ENCODE data around the gene ASB6. TPM values are rescaled to one million over a fixed set of nuclear protein-coding genes. Genes with fewer than 3 reads are reported as not detected.

Gene ASB6
- total RNA-seq, 5 donors from 2014 or later (not counting 1 experiment from before 2014, with no cell fraction given): 28.3 to 35.2 (median 30.8) TPM

GRCh38 chr9:129610213-129610472 lies 31.8 kb downstream of the ASB6 start:
- peaks cover 25 to 37% (median 32%) of the 10 kb centered on the region in 3 donors for H3K4me1 Mint-ChIP-seq
- H3K4me3 Mint-ChIP-seq: peak overlapping the region; percentile 56 to 93 (median 71)
- WGBS (ENCODE audit: insufficient coverage): 0% methylated on average over 12 of the region's 24 CpGs
- DNase-seq (peak in 3 of 35 experiments; percentile 16 to 42 (median 40)), ATAC-seq (replicated peaks in 1 of 4) (peak; percentile 23 to 30 (median 26))
- ChIA-PET POLR2A (no interaction called here), CTCF (no interaction called here)
- no peaks in the 10 kb centered on the region for H3K9me3 Mint-ChIP-seq
- H3K27me3 Mint-ChIP-seq: no peaks in the 10 kb centered on the region
- H3K27me3 ChIP-seq (replicated peaks in 1 of 2; ENCODE audit: control insufficient read depth in 2 of 2, extremely low read depth in 1 of 2, insufficient read depth in 2 of 2, low read length in 1 of 2): peaks cover 0 to 36% of the 10 kb centered on the region in 2 experiments
- H3K27ac Mint-ChIP-seq: no peak overlapping the region
- H3K4me1 ChIP-seq (ENCODE audit: control insufficient read depth in 1 of 2, extremely low read depth in 1 of 2, insufficient read depth in 2 of 2, low read length in 2 of 2): peaks cover 10 to 47% of the 10 kb centered on the region in 2 experiments
- no peak overlapping the region for H3K27ac ChIP-seq (ENCODE audit: low read length)
- H3K4me3 ChIP-seq (ENCODE audit: control insufficient read depth in 1 of 2, extremely low read depth in 1 of 2, low read length in 1 of 2): peak overlapping the region; percentile 48 to 71
- no peaks in the 10 kb centered on the region for H3K36me3 Mint-ChIP-seq
- H3K36me3 ChIP-seq (ENCODE audit: control insufficient read depth in 2 of 2, extremely low read depth in 1 of 2, insufficient read depth in 1 of 2, low read length in 1 of 2): no peaks in the 10 kb centered on the region
- H3K9me3 ChIP-seq: no peaks in the 10 kb centered on the region

- CTCF ChIA-PET: interaction anchor here (0.6 to 1.8 kb wide), 6 partner anchors 15 to 469 kb away, joined by 3 to 8 read pairs (median 4); partner anchors contain the start of genes IER5L (in 1 of the 2) and NTMT1 (in 1 of the 2)
- DNase-seq (peak; percentile 26 to 78 (median 59)), ATAC-seq (replicated peaks in 1 of 4) (peak; percentile 67 to 78 (median 72))
- POLR2A ChIA-PET: interaction anchor here in 1 of 2 donors (0.5 kb wide), 1 partner anchor 425 kb away, joined by 3 read pairs; no protein-coding TSS in a partner anchor
- peak overlapping the region in 1 of 2 donors; percentile 34 for H3K4me3 ChIP-seq (ENCODE audit: control insufficient read depth in 1 of 2, extremely low read depth in 1 of 2, low read length in 1 of 2)
- Mint-ChIP-seq H3K9me3 (no peaks in the 10 kb centered on the region), H3K27me3 (no peaks in the 10 kb centered on the region), H3K4me3 (peak overlapping the region; percentile 88 to 93 (median 91)), H3K36me3 (no peaks in the 10 kb centered on the region), H3K4me1 (peaks cover 28 to 41% (median 36%) of the 10 kb centered on the region in 3 donors), H3K27ac (peak overlapping the region; percentile 94 to 95)
- H3K36me3 ChIP-seq (ENCODE audit: control insufficient read depth in 2 of 2, extremely low read depth in 1 of 2, insufficient read depth in 1 of 2, low read length in 1 of 2): no peaks in the 10 kb centered on the region
- H3K27me3 ChIP-seq (replicated peaks in 1 of 2; ENCODE audit: control insufficient read depth in 2 of 2, extremely low read depth in 1 of 2, insufficient read depth in 2 of 2, low read length in 1 of 2): peaks cover 0 to 32% of the 10 kb centered on the region in 2 experiments
- H3K27ac ChIP-seq (ENCODE audit: low read length): peak overlapping the region; percentile 66
- no peaks in the 10 kb centered on the region for H3K9me3 ChIP-seq
- WGBS (ENCODE audit: insufficient coverage): 13% methylated on average over 17 of the region's 30 CpGs
- H3K4me1 ChIP-seq (ENCODE audit: control insufficient read depth in 1 of 2, extremely low read depth in 1 of 2, insufficient read depth in 2 of 2, low read length in 2 of 2): peaks cover 10 to 51% of the 10 kb centered on the region in 2 experiments
Observed at GRCh38 chr9:129609486-129610212, 32.3 kb downstream of the ASB6 start.

GRCh38 chr9:129608561-129609481 lies 33.1 kb downstream of the ASB6 start:
- no peak overlapping the region for H3K4me3 ChIP-seq (ENCODE audit: control insufficient read depth in 1 of 2, extremely low read depth in 1 of 2, low read length in 1 of 2)
- peak overlapping the region; percentile 76 to 78 for H3K27ac Mint-ChIP-seq
- ChIA-PET POLR2A (interaction anchor here in 1 of 2 donors (0.5 to 0.7 kb wide), 3 partner anchors 114 to 1021 kb away, joined by 3 read pairs; no protein-coding TSS in a partner anchor), CTCF (interaction anchor here (0.6 to 1.8 kb wide), 7 partner anchors 16 to 468 kb away, joined by 3 to 8 read pairs (median 4); partner anchors contain the start of genes IER5L (in 1 of the 2) and NTMT1 (in 1 of the 2))
- no peak overlapping the region for H3K27ac ChIP-seq (ENCODE audit: low read length)
- peaks cover 31 to 45% (median 40%) of the 10 kb centered on the region in 3 donors for H3K4me1 Mint-ChIP-seq
- H3K9me3 ChIP-seq: no peaks in the 10 kb centered on the region
- peaks cover 0 to 28% of the 10 kb centered on the region in 2 experiments for H3K27me3 ChIP-seq (replicated peaks in 1 of 2; ENCODE audit: control insufficient read depth in 2 of 2, extremely low read depth in 1 of 2, insufficient read depth in 2 of 2, low read length in 1 of 2)
- H3K4me3 Mint-ChIP-seq: peak overlapping the region; percentile 28 to 93 (median 47)
- H3K36me3 ChIP-seq (ENCODE audit: control insufficient read depth in 2 of 2, extremely low read depth in 1 of 2, insufficient read depth in 1 of 2, low read length in 1 of 2): no peaks in the 10 kb centered on the region
- no peaks in the 10 kb centered on the region for H3K27me3 Mint-ChIP-seq
- peaks cover 14 to 58% of the 10 kb centered on the region in 2 experiments for H3K4me1 ChIP-seq (ENCODE audit: control insufficient read depth in 1 of 2, extremely low read depth in 1 of 2, insufficient read depth in 2 of 2, low read length in 2 of 2)
- WGBS (ENCODE audit: insufficient coverage): 89% methylated on average over 18 of the region's 27 CpGs
- DNase-seq (no peak), ATAC-seq (replicated peaks in 1 of 4) (no peak)
- H3K36me3 Mint-ChIP-seq: no peaks in the 10 kb centered on the region
- H3K9me3 Mint-ChIP-seq: no peaks in the 10 kb centered on the region

GRCh38 chr9:129607027-129607387 lies 34.9 kb downstream of the ASB6 start:
- peaks cover 21 to 65% of the 10 kb centered on the region in 2 experiments for H3K4me1 ChIP-seq (ENCODE audit: control insufficient read depth in 1 of 2, extremely low read depth in 1 of 2, insufficient read depth in 2 of 2, low read length in 2 of 2)
- POLR2A ChIA-PET: no interaction called here

GRCh38 chr9:129606161-129607026 lies 35.6 kb downstream of the ASB6 start:
- Mint-ChIP-seq H3K36me3 (no peaks in the 10 kb centered on the region), H3K9me3 (no peaks in the 10 kb centered on the region), H3K27ac (peak overlapping the region in 1 of 2 donors; percentile 48), H3K4me3 (no peak overlapping the region), H3K27me3 (no peaks in the 10 kb centered on the region), H3K4me1 (peaks cover 42 to 55% (median 44%) of the 10 kb centered on the region in 3 donors)
- ChIA-PET POLR2A (interaction anchor here in 1 of 2 donors (0.5 kb wide), 1 partner anchor 385 kb away, joined by 4 read pairs; no protein-coding TSS in a partner anchor), CTCF (interaction anchor here (0.6 to 1.5 kb wide), 3 partner anchors 10 to 475 kb away, joined by 3 to 5 read pairs (median 3); no protein-coding TSS in a partner anchor)
- H3K36me3 ChIP-seq (ENCODE audit: control insufficient read depth in 2 of 2, extremely low read depth in 1 of 2, insufficient read depth in 1 of 2, low read length in 1 of 2): no peaks in the 10 kb centered on the region
- peaks cover 21 to 65% of the 10 kb centered on the region in 2 experiments for H3K4me1 ChIP-seq (ENCODE audit: control insufficient read depth in 1 of 2, extremely low read depth in 1 of 2, insufficient read depth in 2 of 2, low read length in 2 of 2)
- no peak overlapping the region for H3K4me3 ChIP-seq (ENCODE audit: control insufficient read depth in 1 of 2, extremely low read depth in 1 of 2, low read length in 1 of 2)
- no peaks in the 10 kb centered on the region for H3K9me3 ChIP-seq
- H3K27me3 ChIP-seq (replicated peaks in 1 of 2; ENCODE audit: control insufficient read depth in 2 of 2, extremely low read depth in 1 of 2, insufficient read depth in 2 of 2, low read length in 1 of 2): peaks cover 0 to 13% of the 10 kb centered on the region in 2 experiments
- peak overlapping the region; percentile 10 for H3K27ac ChIP-seq (ENCODE audit: low read length)
- ATAC-seq (replicated peaks in 1 of 4) (no peak), DNase-seq (no peak)
- 95% methylated on average over 13 of the region's 15 CpGs for WGBS (ENCODE audit: insufficient coverage)

More at GRCh38 chr9:129607027-129607387, 34.9 kb downstream of the ASB6 start:
- WGBS (ENCODE audit: insufficient coverage): 86% methylated on average over 4 of the region's 6 CpGs
- no peaks in the 10 kb centered on the region for H3K9me3 ChIP-seq
- Mint-ChIP-seq H3K36me3 (no peaks in the 10 kb centered on the region), H3K9me3 (no peaks in the 10 kb centered on the region), H3K4me3 (peak overlapping the region in 1 of 3 donors; percentile 19), H3K27ac (peak overlapping the region; percentile 76 to 82), H3K27me3 (no peaks in the 10 kb centered on the region), H3K4me1 (peaks cover 42 to 55% (median 44%) of the 10 kb centered on the region in 3 donors)
- CTCF ChIA-PET: interaction anchor here (0.6 to 1.5 kb wide), 2 partner anchors 11 to 464 kb away, joined by 3 to 5 read pairs; no protein-coding TSS in a partner anchor
- H3K27me3 ChIP-seq (replicated peaks in 1 of 2; ENCODE audit: control insufficient read depth in 2 of 2, extremely low read depth in 1 of 2, insufficient read depth in 2 of 2, low read length in 1 of 2): peaks cover 0 to 18% of the 10 kb centered on the region in 2 experiments
- peak overlapping the region; percentile 10 for H3K27ac ChIP-seq (ENCODE audit: low read length)
- H3K4me3 ChIP-seq (ENCODE audit: control insufficient read depth in 1 of 2, extremely low read depth in 1 of 2, low read length in 1 of 2): no peak overlapping the region
- no peak for ATAC-seq (replicated peaks in 1 of 4)
- DNase-seq: no peak
- no peaks in the 10 kb centered on the region for H3K36me3 ChIP-seq (ENCODE audit: control insufficient read depth in 2 of 2, extremely low read depth in 1 of 2, insufficient read depth in 1 of 2, low read length in 1 of 2)

Measured in T-cell (primary cell).